Measurements from ENCODE around the gene DNAAF9.

- TF ChIP-seq OSR1 (CRISPR knock-in tag; IDR thresholded peaks at IDR 0.05) (no peak), BACH2 (CRISPR knock-in tag; IDR thresholded peaks at IDR 0.05; ENCODE audit: borderline replicate concordance) (no peak), ARNTL (CRISPR knock-in tag; IDR thresholded peaks at IDR 0.05; ENCODE audit: borderline replicate concordance, low read depth) (no peak), RARB (CRISPR knock-in tag; IDR thresholded peaks at IDR 0.05) (no peak), PPARA (CRISPR knock-in tag; IDR thresholded peaks at IDR 0.05; ENCODE audit: borderline replicate concordance) (no peak)
These were observed 16.6 kb downstream of the DNAAF9 start for GRCh38 chr20:3390759-3391425.
